Measurements from ENCODE around the gene WNT9A.

Gene WNT9A

GRCh38 chr1:227896710-227897655 is 50.7 kb downstream of the WNT9A start:
- FAIRE-seq (no peak), DNase-seq (ENCODE audit: insufficient read length, low spot score) (no peak)
- TF ChIP-seq, protein P1, sequence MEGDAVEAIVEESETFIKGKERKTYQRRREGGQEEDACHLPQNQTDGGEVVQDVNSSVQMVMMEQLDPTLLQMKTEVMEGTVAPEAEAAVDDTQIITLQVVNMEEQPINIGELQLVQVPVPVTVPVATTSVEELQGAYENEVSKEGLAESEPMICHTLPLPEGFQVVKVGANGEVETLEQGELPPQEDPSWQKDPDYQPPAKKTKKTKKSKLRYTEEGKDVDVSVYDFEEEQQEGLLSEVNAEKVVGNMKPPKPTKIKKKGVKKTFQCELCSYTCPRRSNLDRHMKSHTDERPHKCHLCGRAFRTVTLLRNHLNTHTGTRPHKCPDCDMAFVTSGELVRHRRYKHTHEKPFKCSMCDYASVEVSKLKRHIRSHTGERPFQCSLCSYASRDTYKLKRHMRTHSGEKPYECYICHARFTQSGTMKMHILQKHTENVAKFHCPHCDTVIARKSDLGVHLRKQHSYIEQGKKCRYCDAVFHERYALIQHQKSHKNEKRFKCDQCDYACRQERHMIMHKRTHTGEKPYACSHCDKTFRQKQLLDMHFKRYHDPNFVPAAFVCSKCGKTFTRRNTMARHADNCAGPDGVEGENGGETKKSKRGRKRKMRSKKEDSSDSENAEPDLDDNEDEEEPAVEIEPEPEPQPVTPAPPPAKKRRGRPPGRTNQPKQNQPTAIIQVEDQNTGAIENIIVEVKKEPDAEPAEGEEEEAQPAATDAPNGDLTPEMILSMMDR (IDR thresholded peaks at IDR 0.05; ENCODE audit: insufficient read depth, missing control alignments): no peak

DNA sequence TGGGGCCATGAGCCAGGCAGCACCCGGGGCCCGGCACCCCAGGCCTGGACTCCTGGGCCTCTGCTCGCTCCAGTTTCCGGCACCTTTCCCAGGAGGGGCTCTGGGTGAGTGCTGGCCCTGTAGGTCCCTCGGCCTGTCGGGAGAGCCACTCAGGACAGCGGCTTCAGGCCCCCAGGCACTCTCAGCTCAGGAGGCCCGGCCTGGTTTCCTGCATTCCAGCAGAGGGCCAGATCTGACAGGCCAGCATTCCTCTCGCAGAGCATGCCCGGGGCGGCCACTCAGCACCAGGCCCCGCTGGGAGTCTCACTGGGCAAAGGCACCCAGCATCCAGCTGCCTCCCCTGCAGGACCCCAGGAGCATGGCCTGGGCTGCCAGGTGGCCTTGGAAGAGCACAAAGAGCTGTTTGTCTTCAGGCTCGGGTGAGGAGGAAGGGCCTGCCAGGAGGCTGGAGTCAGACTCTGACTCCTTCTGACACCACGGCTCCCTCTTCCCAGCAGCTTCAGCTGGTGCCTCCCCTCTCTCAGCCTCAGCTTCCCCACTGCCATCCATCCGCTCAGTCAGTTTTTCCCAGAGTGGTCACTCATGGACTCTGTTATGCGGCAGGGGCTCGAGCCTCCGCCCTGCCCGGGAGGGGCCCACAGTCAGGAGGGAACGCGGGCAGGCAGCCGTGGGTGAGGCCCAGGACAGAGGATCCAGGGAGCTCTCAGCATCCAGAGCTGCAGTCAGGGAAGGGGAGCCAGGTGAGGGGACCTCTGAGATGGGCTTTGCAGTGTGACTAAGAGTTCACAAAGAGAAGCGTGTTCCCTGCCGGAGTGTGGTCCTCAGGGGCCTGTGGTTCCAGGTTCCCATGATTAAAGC is 51.7 kb downstream of the WNT9A start:
- DNase-seq (ENCODE audit: insufficient read length, low spot score): no peak
- TF ChIP-seq, protein P1 (IDR thresholded peaks at IDR 0.05; ENCODE audit: insufficient read depth, missing control alignments): no peak
- FAIRE-seq: no peak

GRCh38 chr1:227894831-227895451 is 52.8 kb downstream of the WNT9A start:
- DNase-seq (ENCODE audit: insufficient read length, low spot score) (no peak), FAIRE-seq (no peak)
- TF ChIP-seq, protein P1 (IDR thresholded peaks at IDR 0.05; ENCODE audit: insufficient read depth, missing control alignments): no peak

DNA sequence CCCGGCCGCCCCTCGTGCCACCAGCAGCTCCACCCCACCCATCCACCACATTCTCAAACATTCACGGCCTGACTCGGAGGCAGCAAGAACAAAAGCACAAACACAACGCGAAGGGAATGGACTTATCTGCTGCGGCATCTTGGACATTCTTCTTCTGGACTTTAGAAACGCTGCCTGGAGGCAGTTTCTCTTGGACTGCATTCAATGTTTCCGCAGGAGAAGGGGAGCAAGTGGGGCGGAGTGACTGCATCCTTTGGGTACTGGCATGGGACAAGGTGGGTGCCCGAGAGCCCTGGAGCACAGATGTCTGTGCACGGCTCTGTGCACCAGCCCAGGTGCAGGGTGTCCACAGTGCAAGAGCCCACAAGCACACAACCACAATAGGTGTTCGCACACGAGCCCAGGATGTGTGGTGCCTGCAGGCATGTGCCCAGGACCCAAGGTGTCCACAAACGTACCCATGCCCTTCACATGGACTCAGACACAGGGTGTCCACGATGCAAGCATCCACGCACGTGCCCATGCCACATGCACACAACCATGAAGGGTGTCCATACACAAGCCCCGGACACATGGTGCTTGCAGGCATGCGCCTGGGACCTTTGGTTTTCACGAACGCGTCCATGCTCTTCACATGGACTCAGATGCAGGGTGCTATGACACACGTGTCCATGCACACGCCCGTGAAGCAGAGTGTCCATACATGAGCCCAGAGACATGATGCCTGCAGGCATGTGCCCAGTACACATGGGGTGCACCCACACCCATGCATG is 53.6 kb downstream of the WNT9A start:
- no peak for DNase-seq (ENCODE audit: insufficient read length, low spot score)
- FAIRE-seq: no peak
- TF ChIP-seq, protein P1 (IDR thresholded peaks at IDR 0.05; ENCODE audit: insufficient read depth, missing control alignments): no peak

DNA sequence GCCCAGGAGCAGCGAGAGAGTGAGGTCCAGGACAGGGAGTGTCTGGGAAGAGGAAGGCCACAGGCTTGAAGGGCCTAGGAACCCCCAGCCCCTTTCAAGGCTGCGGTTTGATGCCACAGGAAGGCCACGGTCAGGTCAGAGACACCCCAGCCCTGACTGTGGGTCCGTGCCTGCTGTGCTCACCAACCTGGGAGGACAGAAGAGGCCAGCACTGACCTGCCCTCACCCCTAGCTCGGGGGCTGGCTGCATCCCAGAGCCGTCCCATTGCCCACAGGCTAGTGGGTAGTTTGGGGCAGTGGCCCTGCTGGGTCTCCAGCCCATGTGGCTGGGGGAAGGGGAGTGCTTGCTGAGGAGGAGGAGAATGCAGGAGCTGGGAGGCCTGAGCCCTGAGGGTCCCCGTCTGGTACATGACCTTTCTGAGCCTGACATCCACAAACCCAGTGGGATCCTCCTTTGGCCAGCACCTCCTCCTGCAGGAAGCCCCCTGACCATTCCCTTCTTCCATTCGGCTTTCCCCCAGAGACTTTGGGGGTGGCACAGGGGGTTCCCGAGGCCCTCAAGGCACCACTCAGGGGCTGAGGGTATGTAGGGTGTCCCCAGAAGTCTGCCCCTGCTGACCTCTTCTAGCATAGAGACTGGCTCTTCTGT is 54.3 kb downstream of the WNT9A start:
- no peak for FAIRE-seq
- TF ChIP-seq, protein P1 (IDR thresholded peaks at IDR 0.05; ENCODE audit: insufficient read depth, missing control alignments): no peak
- DNase-seq (ENCODE audit: insufficient read length, low spot score): no peak
